Kidney epithelial cell (primary cell): Measurements from ENCODE around the gene CHFR. TPM values are rescaled to one million over a fixed set of nuclear protein-coding genes. Genes with fewer than 3 reads are reported as not detected.
"Not testable (repeated sequence)": the region's sequence is repeated elsewhere in the genome, so short reads cannot be mapped to it uniquely, and the experiment has no call there.

Experiments
- DNase-seq: peaks from one replicate; pipeline ENCODE4 v3.0.0-alpha.2; 2010; ENCODE audit warnings: low read depth
- H3K27me3 ChIP-seq: 2 replicates; pipeline ENCODE4 v1.6.0; 2011; ENCODE audit warnings: low read length; ENCODE audit not compliant: control insufficient read depth, insufficient read depth
- H3K36me3 ChIP-seq: 2 replicates; pipeline ENCODE4 v1.5.1; 2011; ENCODE audit warnings: low read length; ENCODE audit not compliant: control insufficient read depth, insufficient read depth
- H3K4me3 ChIP-seq: 2 replicates; pipeline ENCODE4 v1.5.1; 2011; ENCODE audit warnings: low read depth, mild to moderate bottlenecking, control low read depth, low read length
- total RNA-seq: library from RNA; depleted of rRNA; stranded (reverse); fragments of >200 nt; gene quantifications from 2 replicates; pipeline ENCODE4 v1.2.3, GENCODE V29; 2015
- TF ChIP-seq, protein P1 (sequence below): IDR thresholded peaks from 2 replicates; pipeline ENCODE4 v1.5.1; 2011; ENCODE audit warnings: mild to moderate bottlenecking, moderate library complexity, low read length, control low read depth, inconsistent platforms; ENCODE audit not compliant: insufficient read depth, poor library complexity, severe bottlenecking

CHFR gene
- total RNA-seq, 1 donor from 2014 or later, result 51.3 TPM

DNA sequence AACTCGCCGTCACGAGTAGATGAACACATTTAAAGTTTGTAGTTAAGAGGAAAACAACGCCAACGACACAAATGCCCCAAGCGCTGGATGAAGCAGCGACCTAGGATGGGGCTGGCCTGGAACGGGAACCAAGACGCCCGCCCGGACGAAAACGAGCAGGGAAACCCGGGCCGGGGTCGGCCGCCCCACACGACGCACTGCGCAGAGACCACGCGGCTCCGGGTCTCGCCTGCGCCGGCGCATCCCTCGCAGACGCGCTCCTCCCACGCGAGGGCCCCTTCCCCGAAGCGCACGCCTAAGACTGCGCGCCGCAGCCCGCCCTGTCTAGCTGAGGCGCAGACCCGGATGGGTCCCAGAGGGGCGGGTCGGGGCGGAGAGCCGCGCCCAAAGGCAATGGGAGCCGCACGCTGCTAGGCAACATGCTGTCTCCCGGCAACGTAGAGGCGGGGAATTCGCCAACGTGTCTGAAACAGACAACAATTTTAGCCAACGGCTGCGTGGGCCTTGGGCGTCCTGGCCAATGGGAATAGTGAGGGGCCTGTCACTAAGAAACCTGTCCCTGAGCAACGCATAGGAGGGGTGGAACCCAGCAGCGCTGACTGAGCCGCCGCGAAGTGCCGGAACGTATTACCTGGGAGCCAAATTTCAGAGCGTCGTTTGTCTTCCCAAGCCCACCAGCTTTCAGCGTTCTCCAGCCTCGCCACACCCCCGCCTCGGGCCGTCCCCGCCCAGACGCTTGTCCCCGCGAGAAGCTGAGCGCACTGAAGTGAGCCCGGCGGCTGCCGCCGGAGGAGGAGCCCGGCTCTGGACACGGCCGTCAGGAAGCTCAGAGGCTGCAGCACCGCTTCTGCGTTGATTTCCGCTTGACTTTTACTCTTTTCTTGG lies 21.0 kb upstream of the CHFR start:
- H3K27me3 ChIP-seq, result no peaks in the 10 kb centered on the region
- peak; percentile 91 for DNase-seq
- peak overlapping the region; percentile 39 for H3K4me3 ChIP-seq
- no peaks in the 10 kb centered on the region for H3K36me3 ChIP-seq
- TF ChIP-seq, protein P1, sequence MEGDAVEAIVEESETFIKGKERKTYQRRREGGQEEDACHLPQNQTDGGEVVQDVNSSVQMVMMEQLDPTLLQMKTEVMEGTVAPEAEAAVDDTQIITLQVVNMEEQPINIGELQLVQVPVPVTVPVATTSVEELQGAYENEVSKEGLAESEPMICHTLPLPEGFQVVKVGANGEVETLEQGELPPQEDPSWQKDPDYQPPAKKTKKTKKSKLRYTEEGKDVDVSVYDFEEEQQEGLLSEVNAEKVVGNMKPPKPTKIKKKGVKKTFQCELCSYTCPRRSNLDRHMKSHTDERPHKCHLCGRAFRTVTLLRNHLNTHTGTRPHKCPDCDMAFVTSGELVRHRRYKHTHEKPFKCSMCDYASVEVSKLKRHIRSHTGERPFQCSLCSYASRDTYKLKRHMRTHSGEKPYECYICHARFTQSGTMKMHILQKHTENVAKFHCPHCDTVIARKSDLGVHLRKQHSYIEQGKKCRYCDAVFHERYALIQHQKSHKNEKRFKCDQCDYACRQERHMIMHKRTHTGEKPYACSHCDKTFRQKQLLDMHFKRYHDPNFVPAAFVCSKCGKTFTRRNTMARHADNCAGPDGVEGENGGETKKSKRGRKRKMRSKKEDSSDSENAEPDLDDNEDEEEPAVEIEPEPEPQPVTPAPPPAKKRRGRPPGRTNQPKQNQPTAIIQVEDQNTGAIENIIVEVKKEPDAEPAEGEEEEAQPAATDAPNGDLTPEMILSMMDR, result no peak

DNA sequence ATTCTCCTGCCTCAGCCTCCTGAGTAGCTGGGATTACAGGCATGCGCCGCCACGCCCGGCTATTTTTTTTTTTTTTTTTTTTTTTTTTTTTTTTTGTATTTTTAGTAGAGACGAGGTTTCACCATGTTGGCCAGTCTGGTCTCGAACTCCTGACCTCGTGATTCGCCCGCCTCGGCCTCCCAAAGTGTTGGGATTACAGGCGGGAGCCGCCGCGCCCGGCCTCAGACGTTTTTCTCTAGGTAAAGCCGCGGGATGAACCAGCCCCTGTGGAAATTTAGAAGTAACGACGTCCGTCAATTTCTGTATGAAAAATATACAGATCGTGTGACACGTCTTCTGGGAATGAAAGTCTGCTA lies 20.4 kb upstream of the CHFR start:
- not testable (repeated sequence) for DNase-seq, H3K27me3 ChIP-seq, H3K36me3 ChIP-seq
- H3K4me3 ChIP-seq, result peak overlapping the region; percentile 39

DNA sequence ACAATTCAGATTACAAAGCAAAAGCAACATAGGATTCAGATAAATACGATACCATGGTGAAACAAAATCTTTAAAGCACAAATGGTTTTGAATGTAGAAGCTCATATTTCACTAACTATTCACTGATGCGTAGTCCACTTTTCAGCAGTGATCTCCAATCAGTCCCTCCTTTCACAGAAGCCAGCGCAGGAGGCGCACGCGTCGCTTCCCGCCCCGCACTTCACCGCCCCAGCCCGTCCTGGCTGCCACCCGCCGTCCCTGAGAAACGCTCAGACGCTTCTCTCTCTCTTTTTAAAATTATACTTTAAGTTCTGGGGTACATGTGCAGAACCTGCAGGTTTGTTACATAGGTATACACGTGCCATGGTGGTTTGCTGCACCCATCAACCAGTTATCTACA lies 19.8 kb upstream of the CHFR start:
- TF ChIP-seq, protein P1, result no peak
- no peak overlapping the region for H3K4me3 ChIP-seq
- no peaks in the 10 kb centered on the region for H3K36me3 ChIP-seq
- H3K27me3 ChIP-seq, result no peaks in the 10 kb centered on the region
- no peak for DNase-seq

DNA sequence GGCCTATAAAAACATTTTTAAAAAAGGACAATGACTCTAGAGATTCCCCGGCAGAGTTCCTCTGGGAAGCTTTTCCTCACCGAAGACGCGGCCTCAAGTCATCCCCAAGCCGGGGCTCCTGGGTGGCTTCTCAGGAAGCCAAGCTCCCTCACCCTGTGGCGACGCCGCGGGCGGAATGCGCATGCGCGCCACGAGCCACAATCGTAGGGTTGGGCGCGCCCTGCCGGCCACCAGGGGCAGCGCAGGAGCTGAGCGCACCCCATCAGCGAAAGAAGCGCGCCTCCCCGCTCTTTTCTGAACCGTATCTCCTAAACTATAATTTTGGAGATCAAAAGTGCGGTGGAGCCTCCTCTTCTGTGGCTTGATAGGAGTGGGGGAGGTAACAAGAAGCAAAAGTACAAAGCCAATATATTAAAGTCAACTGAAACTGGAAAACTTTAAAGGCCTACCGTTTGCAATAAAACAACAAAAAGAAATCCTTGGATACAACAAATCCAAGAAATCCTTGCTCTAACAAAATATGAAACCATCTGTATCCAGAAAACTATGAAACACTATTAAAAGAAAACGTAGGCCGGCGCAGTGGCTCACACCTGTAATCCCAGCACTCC lies 17.4 kb upstream of the CHFR start:
- Histone ChIP-seq H3K36me3 (no peaks in the 10 kb centered on the region), H3K4me3 (no peak overlapping the region), H3K27me3 (no peaks in the 10 kb centered on the region)
- TF ChIP-seq, protein P1, result peak; percentile 61
- no peak for DNase-seq

DNA sequence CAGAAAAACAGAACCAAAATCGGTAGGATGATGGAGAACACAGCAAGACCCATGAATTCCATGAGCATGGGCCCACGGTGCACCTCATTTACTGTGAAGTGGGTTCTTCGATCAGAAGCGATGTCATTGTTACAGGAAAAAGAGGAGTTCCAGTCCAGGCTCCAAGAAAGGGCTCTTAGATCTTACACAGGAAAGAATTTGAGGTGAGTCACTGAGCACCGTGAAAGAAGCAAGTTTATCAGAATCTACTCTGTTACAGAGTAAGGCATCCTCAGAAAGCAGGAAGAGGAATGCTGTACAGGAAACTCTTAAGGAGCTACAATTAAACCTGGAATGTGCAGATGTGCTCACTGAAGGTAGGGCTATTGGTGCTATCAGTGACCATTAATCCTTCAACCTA lies 11.6 kb upstream of the CHFR start:
- no peaks in the 10 kb centered on the region for H3K27me3 ChIP-seq
- no peaks in the 10 kb centered on the region for H3K36me3 ChIP-seq
- H3K4me3 ChIP-seq, result no peak overlapping the region
- DNase-seq, result no peak
- TF ChIP-seq, protein P1, result no peak

DNA sequence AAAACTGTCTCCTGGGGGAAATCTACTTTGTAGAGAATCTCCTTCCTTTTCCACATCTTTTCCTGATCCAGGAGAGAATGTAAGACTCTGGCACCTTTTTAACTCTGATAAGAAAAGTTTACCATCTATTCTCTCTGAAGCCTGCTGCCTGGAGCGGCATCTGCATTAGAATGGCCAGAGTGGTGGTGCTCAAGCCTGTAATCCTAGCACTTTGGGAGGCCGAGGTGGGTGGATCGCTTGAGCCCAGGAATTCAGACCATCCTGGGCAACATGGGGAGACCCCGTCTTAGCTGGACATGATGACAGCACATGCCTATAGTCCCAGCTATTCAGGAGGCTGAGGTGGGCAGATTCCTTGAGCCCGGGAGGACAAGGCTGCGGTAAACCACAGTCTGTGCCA lies 1.4 kb upstream of the CHFR start:
- TF ChIP-seq, protein P1, result no peak
- Histone ChIP-seq H3K27me3 (no peaks in the 10 kb centered on the region), H3K36me3 (no peaks in the 10 kb centered on the region), H3K4me3 (no peak overlapping the region)
- DNase-seq, result no peak
